ENCODE measurements around the gene ACP4. TPM values are rescaled to one million over a fixed set of nuclear protein-coding genes. Genes with fewer than 3 reads are reported as not detected.
"Not testable (repeated sequence)": the region's sequence is repeated elsewhere in the genome, so short reads cannot be mapped to it uniquely, and the experiment has no call there.

Gene ACP4
- total RNA-seq, 6 experiments from 2014 or later = 0.37 TPM; not detected in 5

DNA sequence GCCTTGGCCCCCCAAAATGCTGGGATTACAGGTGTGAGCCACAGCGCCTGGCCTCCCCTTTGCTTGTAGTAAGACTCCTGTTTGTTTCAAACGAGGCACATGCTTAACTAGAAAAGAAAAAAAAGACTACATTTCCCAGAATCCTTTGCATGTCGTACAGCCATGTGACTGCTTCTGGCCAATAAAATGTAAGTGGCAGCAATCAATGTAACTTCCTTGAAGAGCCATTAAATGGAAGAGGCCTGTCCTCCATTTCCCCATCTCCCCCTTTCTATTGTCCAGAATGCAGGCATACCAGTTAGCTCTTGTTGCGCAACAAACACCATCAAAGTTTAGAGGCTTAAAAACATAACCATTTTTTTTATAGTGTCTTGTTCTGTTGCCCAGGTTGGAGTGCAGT, 30.3 kb upstream of the ACP4 start:
- DNase-seq = no peak

DNA sequence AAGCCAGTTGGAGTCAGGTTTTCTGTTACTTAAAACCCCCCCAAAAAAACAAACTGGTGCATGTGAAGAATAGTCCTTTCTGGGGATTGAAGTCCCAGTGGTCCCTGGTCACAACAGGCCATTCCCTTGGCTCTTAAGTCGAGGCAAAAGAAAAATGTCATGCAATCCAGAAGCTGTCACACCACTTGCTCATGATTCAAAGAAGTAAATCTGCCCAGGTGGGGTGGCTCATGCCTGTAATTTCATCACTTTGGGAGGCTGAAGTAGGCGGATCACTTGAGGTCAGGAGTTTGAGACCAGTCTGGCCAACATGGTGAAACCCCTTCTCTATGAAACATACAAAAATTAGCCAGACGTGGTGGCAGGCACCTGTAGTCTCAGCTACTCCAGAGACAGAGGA, 28.7 kb upstream of the ACP4 start:
- H3K4me3 ChIP-seq; ATAC-seq; H3K4me1 ChIP-seq; H3K9me3 ChIP-seq; DNase-seq; H3K36me3 ChIP-seq; H3K27ac ChIP-seq; H3K27me3 ChIP-seq; intact Hi-C loops (cut with DNase I): not testable (repeated sequence)
- 31% methylated on average over 3 of the region's 3 CpGs for WGBS (ENCODE audit: insufficient coverage, low coverage, low lambda C conversion rate, missing lambda C conversion rate)

More for the DNA sequence above, 30.3 kb upstream of the ACP4 start:
- no peaks in the 10 kb centered on the region for H3K4me1 ChIP-seq
- no peaks in the 10 kb centered on the region for H3K9me3 ChIP-seq
- H3K4me3 ChIP-seq = no peak overlapping the region
- TF ChIP-seq, protein P1, sequence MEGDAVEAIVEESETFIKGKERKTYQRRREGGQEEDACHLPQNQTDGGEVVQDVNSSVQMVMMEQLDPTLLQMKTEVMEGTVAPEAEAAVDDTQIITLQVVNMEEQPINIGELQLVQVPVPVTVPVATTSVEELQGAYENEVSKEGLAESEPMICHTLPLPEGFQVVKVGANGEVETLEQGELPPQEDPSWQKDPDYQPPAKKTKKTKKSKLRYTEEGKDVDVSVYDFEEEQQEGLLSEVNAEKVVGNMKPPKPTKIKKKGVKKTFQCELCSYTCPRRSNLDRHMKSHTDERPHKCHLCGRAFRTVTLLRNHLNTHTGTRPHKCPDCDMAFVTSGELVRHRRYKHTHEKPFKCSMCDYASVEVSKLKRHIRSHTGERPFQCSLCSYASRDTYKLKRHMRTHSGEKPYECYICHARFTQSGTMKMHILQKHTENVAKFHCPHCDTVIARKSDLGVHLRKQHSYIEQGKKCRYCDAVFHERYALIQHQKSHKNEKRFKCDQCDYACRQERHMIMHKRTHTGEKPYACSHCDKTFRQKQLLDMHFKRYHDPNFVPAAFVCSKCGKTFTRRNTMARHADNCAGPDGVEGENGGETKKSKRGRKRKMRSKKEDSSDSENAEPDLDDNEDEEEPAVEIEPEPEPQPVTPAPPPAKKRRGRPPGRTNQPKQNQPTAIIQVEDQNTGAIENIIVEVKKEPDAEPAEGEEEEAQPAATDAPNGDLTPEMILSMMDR (IDR thresholded peaks at IDR 0.05) = no peak
- no peak for TF ChIP-seq POLR2A (IDR thresholded peaks at IDR 0.05)
- H3K27me3 ChIP-seq = no peaks in the 10 kb centered on the region
- no peak for ATAC-seq
- no peaks in the 10 kb centered on the region for H3K36me3 ChIP-seq
- intact Hi-C loops (cut with DNase I) = no loop called here
- WGBS (ENCODE audit: insufficient coverage, low coverage, low lambda C conversion rate, missing lambda C conversion rate) = 43% methylated on average over 4 of the region's 4 CpGs
- H3K27ac ChIP-seq = no peak overlapping the region

DNA sequence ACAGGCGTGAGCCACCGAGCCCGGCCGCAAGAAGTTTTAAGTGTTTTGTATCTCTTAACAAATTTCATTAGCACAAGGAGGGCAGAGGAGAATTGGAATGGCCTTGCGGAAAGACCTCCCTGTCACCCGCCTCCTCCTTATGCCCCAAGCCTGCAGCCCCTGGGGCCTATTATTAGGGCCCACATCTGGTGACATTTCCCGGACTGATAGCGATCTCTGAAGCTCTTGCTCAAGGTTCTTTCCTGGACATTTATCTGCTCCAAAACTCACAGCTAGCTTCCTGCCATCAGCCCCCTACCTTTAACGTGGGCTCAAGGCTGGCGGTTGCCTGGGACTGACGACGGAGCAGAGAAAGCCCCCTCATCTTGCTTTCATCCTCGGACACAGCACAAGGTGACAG, 26.7 kb upstream of the ACP4 start:
- WGBS (ENCODE audit: insufficient coverage, low coverage, low lambda C conversion rate, missing lambda C conversion rate) = 67% methylated on average over 1 of the region's 13 CpGs
- H3K4me3 ChIP-seq; H3K36me3 ChIP-seq; H3K27me3 ChIP-seq; DNase-seq; H3K27ac ChIP-seq; intact Hi-C loops (cut with DNase I); ATAC-seq; H3K4me1 ChIP-seq; H3K9me3 ChIP-seq: not testable (repeated sequence)

DNA sequence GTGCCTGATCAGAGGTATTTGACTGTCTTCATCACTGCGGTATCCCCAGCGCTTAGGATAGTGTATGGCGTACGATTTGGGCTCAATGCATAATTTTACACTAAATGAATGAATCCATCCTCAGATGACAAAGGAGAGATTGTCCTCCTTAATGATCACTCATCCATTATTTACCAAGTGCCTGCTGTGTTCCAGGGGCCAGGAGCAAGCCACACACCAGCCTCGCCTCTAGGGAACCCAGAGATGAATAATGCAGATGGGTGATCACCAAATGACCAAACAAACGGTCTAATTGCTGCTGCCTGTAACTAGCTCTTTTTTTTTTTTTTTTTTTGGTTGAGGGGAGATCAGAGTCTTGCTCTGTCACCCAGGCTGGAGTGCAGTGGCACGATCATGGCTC, 25.8 kb upstream of the ACP4 start:
- ATAC-seq = no peak
- H3K4me1 ChIP-seq = no peaks in the 10 kb centered on the region
- no peak for DNase-seq
- WGBS (ENCODE audit: insufficient coverage, low coverage, low lambda C conversion rate, missing lambda C conversion rate) = 24% methylated on average over 2 of the region's 7 CpGs
- no peak for TF ChIP-seq POLR2A (IDR thresholded peaks at IDR 0.05)
- TF ChIP-seq, protein P1 (IDR thresholded peaks at IDR 0.05) = no peak
- no peaks in the 10 kb centered on the region for H3K9me3 ChIP-seq
- no peak overlapping the region for H3K27ac ChIP-seq
- no peaks in the 10 kb centered on the region for H3K27me3 ChIP-seq
- H3K36me3 ChIP-seq = no peaks in the 10 kb centered on the region
- intact Hi-C loops (cut with DNase I) = no loop called here
- H3K4me3 ChIP-seq = no peak overlapping the region

DNA sequence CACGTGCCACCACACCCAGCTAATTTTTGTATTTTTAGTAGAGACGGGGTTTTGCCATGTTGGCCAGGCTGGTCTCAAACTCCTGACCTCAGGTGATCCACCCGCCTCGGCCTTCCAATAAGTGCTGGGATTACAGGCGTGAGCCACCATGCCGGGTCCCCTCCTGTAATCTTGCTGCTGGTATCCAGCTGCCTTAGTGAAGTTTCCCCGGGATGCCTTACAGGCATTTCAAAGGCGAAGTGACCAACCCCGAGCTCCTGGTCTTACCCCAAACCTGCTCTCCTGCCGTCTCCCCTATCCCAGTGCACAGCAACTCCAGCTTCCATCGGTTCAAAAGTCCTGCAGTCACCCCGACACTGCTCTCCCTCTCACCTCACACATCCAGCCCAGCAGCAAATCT, 23.5 kb upstream of the ACP4 start:
- H3K36me3 ChIP-seq; intact Hi-C loops (cut with DNase I); H3K27ac ChIP-seq; H3K4me3 ChIP-seq; H3K27me3 ChIP-seq; DNase-seq; ATAC-seq; H3K9me3 ChIP-seq; H3K4me1 ChIP-seq: not testable (repeated sequence)
- WGBS (ENCODE audit: insufficient coverage, low coverage, low lambda C conversion rate, missing lambda C conversion rate) = 66% methylated on average over 4 of the region's 12 CpGs

DNA sequence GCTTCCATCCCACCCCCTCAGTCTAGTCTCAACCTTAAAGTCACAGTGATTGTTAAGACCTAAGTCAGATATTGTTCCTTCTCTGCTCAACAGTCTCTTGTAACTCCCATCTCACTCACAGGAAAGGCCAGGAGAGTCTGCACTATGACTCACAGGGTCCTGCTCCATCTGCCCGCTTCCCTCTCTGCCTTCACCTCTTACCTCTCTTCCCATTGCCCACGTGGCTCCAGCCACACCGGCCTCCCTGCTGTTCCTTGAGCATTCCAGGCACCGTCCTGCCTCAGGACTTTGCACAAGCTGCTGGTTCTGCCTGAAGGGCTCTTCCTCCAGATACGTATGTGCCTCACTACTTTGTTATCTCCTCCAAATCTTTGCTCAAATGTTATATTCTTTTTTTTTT, 23.0 kb upstream of the ACP4 start:
- DNase-seq; ATAC-seq; H3K27ac ChIP-seq; H3K27me3 ChIP-seq; intact Hi-C loops (cut with DNase I); H3K4me1 ChIP-seq; H3K9me3 ChIP-seq; H3K4me3 ChIP-seq; H3K36me3 ChIP-seq: not testable (repeated sequence)
- WGBS (ENCODE audit: insufficient coverage, low coverage, low lambda C conversion rate, missing lambda C conversion rate) = 37% methylated on average over 5 of the region's 5 CpGs

DNA sequence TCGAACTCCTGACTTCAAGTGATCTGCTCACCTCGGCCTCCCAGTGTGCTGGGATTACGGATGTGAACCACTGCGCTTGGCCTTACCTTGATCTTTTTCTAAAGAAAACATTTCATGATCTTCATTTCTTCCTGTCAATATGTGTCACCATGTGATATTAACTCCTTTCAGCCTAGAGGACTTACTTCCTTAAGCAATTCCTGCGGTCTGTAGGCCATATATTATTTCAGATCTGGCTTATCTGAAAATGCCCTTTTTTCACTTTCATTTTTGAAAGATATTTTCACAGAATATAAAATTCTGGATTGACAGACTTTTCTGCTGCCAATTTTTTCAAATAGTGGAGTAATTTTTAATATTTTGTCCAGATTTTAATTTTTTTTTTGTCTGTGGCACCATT, 21.9 kb upstream of the ACP4 start:
- Histone ChIP-seq H3K4me3 (no peak overlapping the region), H3K27me3 (no peaks in the 10 kb centered on the region), H3K9me3 (no peaks in the 10 kb centered on the region), H3K27ac (no peak overlapping the region), H3K4me1 (no peaks in the 10 kb centered on the region), H3K36me3 (no peaks in the 10 kb centered on the region)
- intact Hi-C loops (cut with DNase I) = no loop called here
- DNase-seq (no peak), ATAC-seq (no peak)
- 40% methylated on average over 4 of the region's 5 CpGs for WGBS (ENCODE audit: insufficient coverage, low coverage, low lambda C conversion rate, missing lambda C conversion rate)
- TF ChIP-seq, protein P1 (IDR thresholded peaks at IDR 0.05) = no peak
- no peak for TF ChIP-seq POLR2A (IDR thresholded peaks at IDR 0.05)

DNA sequence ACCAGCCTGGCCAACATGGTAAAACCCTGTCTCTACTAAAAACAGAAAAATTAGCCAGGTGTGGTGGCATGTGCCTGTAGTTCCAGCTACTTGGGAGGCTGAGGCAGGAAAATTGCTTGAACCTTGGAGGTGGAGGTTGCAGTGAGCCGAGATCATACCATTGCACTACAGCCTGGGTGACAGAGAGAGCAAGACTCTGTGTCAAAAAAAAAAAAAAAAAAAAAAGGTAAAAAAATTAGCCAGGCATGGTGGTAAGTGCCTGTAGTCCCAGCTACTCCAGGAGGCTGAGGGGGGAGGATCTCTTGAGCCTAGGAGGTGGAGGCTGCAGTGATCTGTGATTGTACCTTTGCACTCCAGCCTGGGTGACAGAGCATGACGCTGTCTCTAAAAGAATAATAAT, 20.1 kb upstream of the ACP4 start, which contains the start of gene GPR32:
TSS of gene GPR32 (plus strand) at position 301 of the 400 bp plus-strand sequence. CDS start 137 bp downstream, outside the sequence.
- intact Hi-C loops (cut with DNase I); H3K27me3 ChIP-seq: not testable (repeated sequence)
- WGBS (ENCODE audit: insufficient coverage, low coverage, low lambda C conversion rate, missing lambda C conversion rate) = 46% methylated on average over 2 of the region's 2 CpGs

More for the DNA sequence above, 20.1 kb upstream of the ACP4 start, which contains the start of gene GPR32:
- H3K4me1 ChIP-seq, H3K36me3 ChIP-seq, DNase-seq, H3K4me3 ChIP-seq, ATAC-seq, H3K27ac ChIP-seq, H3K9me3 ChIP-seq: not testable (repeated sequence)
